CMK (cell line): ENCODE measurements around the gene C10orf71.

Source experiments
- DNase-seq: peaks from one replicate; pipeline ENCODE4 v3.0.0-alpha.2; 2010; ENCODE audit warnings: low read depth

Gene C10orf71

GRCh38 chr10:49292565-49293207, 6.3 kb upstream of the C10orf71 start:
- no peak for DNase-seq

- no peak for DNase-seq
Observed at GRCh38 chr10:49293208-49293603, 5.8 kb upstream of the C10orf71 start.

GRCh38 chr10:49294731-49295130, 4.2 kb upstream of the C10orf71 start:
- DNase-seq, result no peak

- DNase-seq, result no peak
Observed at GRCh38 chr10:49295297-49295696, 3.7 kb upstream of the C10orf71 start.

- no peak for DNase-seq
Observed at GRCh38 chr10:49296382-49296781, 2.6 kb upstream of the C10orf71 start.

- DNase-seq, result no peak
Observed at GRCh38 chr10:49296836-49297235, 2.1 kb upstream of the C10orf71 start.

- no peak for DNase-seq
Observed at GRCh38 chr10:49297818-49298670, 926 bp upstream of the C10orf71 start.

- DNase-seq, result no peak
Observed at GRCh38 chr10:49298671-49298982, 343 bp upstream of the C10orf71 start.

GRCh38 chr10:49299816-49300139, 808 bp downstream of the C10orf71 start:
- no peak for DNase-seq

GRCh38 chr10:49300140-49300974, 1.4 kb downstream of the C10orf71 start:
- no peak for DNase-seq

- DNase-seq, result no peak
Observed at GRCh38 chr10:49301302-49301701, 2.3 kb downstream of the C10orf71 start.

GRCh38 chr10:49302088-49302487, 3.1 kb downstream of the C10orf71 start:
- DNase-seq, result no peak

GRCh38 chr10:49303711-49304110, 4.7 kb downstream of the C10orf71 start:
- no peak for DNase-seq

- no peak for DNase-seq
Observed at GRCh38 chr10:49304137-49304536, 5.2 kb downstream of the C10orf71 start.

- no peak for DNase-seq
Observed at GRCh38 chr10:49307921-49308320, 9.0 kb downstream of the C10orf71 start.

GRCh38 chr10:49308881-49309280, 9.9 kb downstream of the C10orf71 start:
- no peak for DNase-seq

- no peak for DNase-seq
Observed at GRCh38 chr10:49309691-49310411, 10.9 kb downstream of the C10orf71 start.

- no peak for DNase-seq
Observed at GRCh38 chr10:49310460-49310859, 11.5 kb downstream of the C10orf71 start.

- no peak for DNase-seq
Observed at GRCh38 chr10:49310901-49311554, 12.1 kb downstream of the C10orf71 start.

- no peak for DNase-seq
Observed at GRCh38 chr10:49311555-49312236, 12.7 kb downstream of the C10orf71 start.

- no peak for DNase-seq
Observed at GRCh38 chr10:49312246-49312869, 13.4 kb downstream of the C10orf71 start.
